DOHH2 (cell line): ENCODE measurements around the gene SLC38A5.

ENCODE experiments used
- H3F3A ChIP-seq: fragments of 200-600 bp; sonication (generic), shearing (Covaris generic); 2 replicates; pipeline ENCODE4 v1.6.0; 2016; ENCODE audit warnings: antibody characterized with exemption, mild to moderate bottlenecking; ENCODE audit not compliant: control insufficient read depth, insufficient read depth
- H3K27ac ChIP-seq: fragments of 200-600 bp; sonication (generic); 2 replicates; pipeline ENCODE4 v1.5.1; 2014; ENCODE audit warnings: low read depth, mild to moderate bottlenecking, low read length, moderate library complexity
- H3K27me3 ChIP-seq: fragments of 200-600 bp; sonication (generic); 2 replicates; pipeline ENCODE4 v1.6.1; 2014; ENCODE audit warnings: mild to moderate bottlenecking, low read length, mixed read lengths; ENCODE audit not compliant: control insufficient read depth
- H3K36me3 ChIP-seq: fragments of 200-600 bp; sonication (generic); 2 replicates; pipeline ENCODE4 v1.6.1; 2014; ENCODE audit warnings: mild to moderate bottlenecking, low read length, moderate library complexity, mixed read lengths; ENCODE audit not compliant: control insufficient read depth
- H3K4me1 ChIP-seq: fragments of 200-600 bp; sonication (generic); 2 replicates; pipeline ENCODE4 v1.6.1; 2014; ENCODE audit warnings: mild to moderate bottlenecking, low read length, mixed read lengths; ENCODE audit not compliant: control insufficient read depth
- H3K4me2 ChIP-seq: fragments of 200-600 bp; sonication (generic); 2 replicates; pipeline ENCODE4 v1.6.0; 2014; ENCODE audit warnings: mild to moderate bottlenecking, low read length, moderate library complexity
- H3K4me3 ChIP-seq: fragments of 200-600 bp; sonication (generic); 2 replicates; pipeline ENCODE4 v1.5.1; 2014; ENCODE audit warnings: mild to moderate bottlenecking, low read length, mixed read lengths
- H3K79me2 ChIP-seq: fragments of 200-600 bp; sonication (generic); 2 replicates; pipeline ENCODE4 v1.6.1; 2014; ENCODE audit warnings: mild to moderate bottlenecking, low read length, mixed read lengths; ENCODE audit not compliant: control insufficient read depth
- H3K9me2 ChIP-seq: fragments of 200-600 bp; sonication (generic); replicated peaks from 2 replicates; pipeline ENCODE4 v1.6.1; 2014; ENCODE audit warnings: mild to moderate bottlenecking, low read length, mixed read lengths; ENCODE audit not compliant: control insufficient read depth
- H3K9me3 ChIP-seq: fragments of 200-600 bp; sonication (generic); 2 replicates; pipeline ENCODE4 v1.6.1; 2014; ENCODE audit warnings: antibody characterized with exemption, low read length, mixed read lengths; ENCODE audit not compliant: control insufficient read depth, insufficient read depth
- H4K20me1 ChIP-seq: fragments of 200-600 bp; sonication (generic); 2 replicates; pipeline ENCODE4 v1.6.0; 2014; ENCODE audit warnings: low read depth, mild to moderate bottlenecking, antibody characterized with exemption, low read length, moderate library complexity; ENCODE audit not compliant: control insufficient read depth, insufficient read depth
- EZH2phosphoT487 ChIP-seq: fragments of 200-600 bp; sonication (generic); IDR thresholded peaks from 2 replicates; pipeline ENCODE4 v1.6.1; 2017; ENCODE audit warnings: borderline replicate concordance, mild to moderate bottlenecking, antibody characterized with exemption, low read length, moderate library complexity, mixed read lengths
- TF ChIP-seq, protein P1 (sequence below): fragments of 200-600 bp; sonication (generic); IDR thresholded peaks from one replicate; pipeline ENCODE4 v1.5.1; 2014; ENCODE audit warnings: antibody characterized with exemption, mild to moderate bottlenecking, low read depth, low read length; ENCODE audit not compliant: poor library complexity, severe bottlenecking

The SLC38A5 gene

GRCh38 chrX:48498374-48498809 lies 28.3 kb upstream of the SLC38A5 start:
- TF ChIP-seq, protein P1, sequence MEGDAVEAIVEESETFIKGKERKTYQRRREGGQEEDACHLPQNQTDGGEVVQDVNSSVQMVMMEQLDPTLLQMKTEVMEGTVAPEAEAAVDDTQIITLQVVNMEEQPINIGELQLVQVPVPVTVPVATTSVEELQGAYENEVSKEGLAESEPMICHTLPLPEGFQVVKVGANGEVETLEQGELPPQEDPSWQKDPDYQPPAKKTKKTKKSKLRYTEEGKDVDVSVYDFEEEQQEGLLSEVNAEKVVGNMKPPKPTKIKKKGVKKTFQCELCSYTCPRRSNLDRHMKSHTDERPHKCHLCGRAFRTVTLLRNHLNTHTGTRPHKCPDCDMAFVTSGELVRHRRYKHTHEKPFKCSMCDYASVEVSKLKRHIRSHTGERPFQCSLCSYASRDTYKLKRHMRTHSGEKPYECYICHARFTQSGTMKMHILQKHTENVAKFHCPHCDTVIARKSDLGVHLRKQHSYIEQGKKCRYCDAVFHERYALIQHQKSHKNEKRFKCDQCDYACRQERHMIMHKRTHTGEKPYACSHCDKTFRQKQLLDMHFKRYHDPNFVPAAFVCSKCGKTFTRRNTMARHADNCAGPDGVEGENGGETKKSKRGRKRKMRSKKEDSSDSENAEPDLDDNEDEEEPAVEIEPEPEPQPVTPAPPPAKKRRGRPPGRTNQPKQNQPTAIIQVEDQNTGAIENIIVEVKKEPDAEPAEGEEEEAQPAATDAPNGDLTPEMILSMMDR, result no peak
- no peak for TF ChIP-seq EZH2phosphoT487
- Histone ChIP-seq H3K27me3 (peaks cover 3% of the 10 kb centered on the region; the same call in 1 of the 2 replicates), H3K4me3 (no peak overlapping the region), H3K4me2 (no peak overlapping the region), H3K79me2 (no peaks in the 10 kb centered on the region), H3K36me3 (no peaks in the 10 kb centered on the region), H3K9me3 (no peaks in the 10 kb centered on the region), H3K27ac (no peak overlapping the region), H4K20me1 (no peaks in the 10 kb centered on the region), H3K9me2 (no peaks in the 10 kb centered on the region), H3K4me1 (no peaks in the 10 kb centered on the region), H3F3A (no peaks in the 10 kb centered on the region)

DNA sequence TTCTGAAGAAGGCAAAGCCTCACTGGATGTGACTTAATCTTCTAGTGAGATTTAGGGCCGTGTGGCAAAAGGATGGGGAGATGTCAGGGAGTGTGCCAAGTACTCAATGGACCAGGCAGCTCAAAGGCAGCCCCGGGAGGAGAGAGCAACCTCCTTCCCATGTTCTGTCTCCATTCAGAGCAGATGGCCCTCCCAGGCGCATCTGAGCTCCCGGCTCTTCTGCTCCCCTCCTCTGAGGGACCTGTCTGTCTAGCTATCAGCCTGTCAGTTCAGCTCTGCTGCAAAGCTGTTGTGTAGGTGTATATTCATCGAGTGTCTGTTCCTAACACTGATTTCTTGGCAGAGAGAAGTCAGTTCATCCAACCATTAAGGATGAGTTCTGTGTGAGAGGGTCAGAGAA lies 27.8 kb upstream of the SLC38A5 start:
- 0 out of 2 replicates have a peak, but pooled peaks cover 2% of the 10 kb centered on the region for H3K27me3 ChIP-seq
- no peak overlapping the region for H3K4me2 ChIP-seq
- H3K36me3 ChIP-seq, result no peaks in the 10 kb centered on the region
- TF ChIP-seq, protein P1, result no peak
- TF ChIP-seq EZH2phosphoT487, result no peak
- H3F3A ChIP-seq, result no peaks in the 10 kb centered on the region
- H4K20me1 ChIP-seq, result no peaks in the 10 kb centered on the region
- H3K79me2 ChIP-seq, result no peaks in the 10 kb centered on the region
- no peak overlapping the region for H3K27ac ChIP-seq
- no peaks in the 10 kb centered on the region for H3K4me1 ChIP-seq
- no peaks in the 10 kb centered on the region for H3K9me2 ChIP-seq
- no peak overlapping the region for H3K4me3 ChIP-seq
- H3K9me3 ChIP-seq, result no peaks in the 10 kb centered on the region

DNA sequence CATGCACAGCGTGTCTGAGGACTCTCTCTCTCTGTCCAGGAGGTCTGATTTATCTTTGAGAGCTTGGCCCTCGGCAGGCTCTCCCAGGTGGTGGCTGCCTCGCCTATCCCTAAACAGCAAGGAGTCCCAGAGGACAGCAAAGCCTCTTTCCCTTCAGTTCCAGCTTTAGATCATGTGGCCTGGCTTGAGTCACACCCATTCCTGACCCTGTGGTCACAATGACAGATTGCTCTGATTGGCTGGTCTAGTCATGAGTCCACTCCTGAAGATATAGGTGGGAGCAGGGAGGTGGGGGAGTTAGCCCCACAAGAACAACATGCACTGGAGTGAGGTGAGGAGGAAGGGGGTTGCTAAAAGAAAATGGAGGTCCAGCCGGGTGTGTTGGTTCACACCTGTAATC lies 26.6 kb upstream of the SLC38A5 start:
- Histone ChIP-seq H3K9me3 (no peaks in the 10 kb centered on the region), H3K4me3 (no peak overlapping the region), H3K9me2 (no peaks in the 10 kb centered on the region), H4K20me1 (no peaks in the 10 kb centered on the region), H3K79me2 (no peaks in the 10 kb centered on the region), H3K27ac (no peak overlapping the region), H3K27me3 (0 out of 2 replicates have a peak, but pooled peaks cover 2% of the 10 kb centered on the region), H3K4me1 (no peaks in the 10 kb centered on the region), H3K4me2 (no peak overlapping the region), H3F3A (no peaks in the 10 kb centered on the region), H3K36me3 (no peaks in the 10 kb centered on the region)
- TF ChIP-seq, protein P1, result no peak
- TF ChIP-seq EZH2phosphoT487, result no peak
